Measurements from ENCODE around the gene PCDHGA4.
"Not testable (repeated sequence)": the region's sequence is repeated elsewhere in the genome, so short reads cannot be mapped to it uniquely, and the experiment has no call there.

DNA sequence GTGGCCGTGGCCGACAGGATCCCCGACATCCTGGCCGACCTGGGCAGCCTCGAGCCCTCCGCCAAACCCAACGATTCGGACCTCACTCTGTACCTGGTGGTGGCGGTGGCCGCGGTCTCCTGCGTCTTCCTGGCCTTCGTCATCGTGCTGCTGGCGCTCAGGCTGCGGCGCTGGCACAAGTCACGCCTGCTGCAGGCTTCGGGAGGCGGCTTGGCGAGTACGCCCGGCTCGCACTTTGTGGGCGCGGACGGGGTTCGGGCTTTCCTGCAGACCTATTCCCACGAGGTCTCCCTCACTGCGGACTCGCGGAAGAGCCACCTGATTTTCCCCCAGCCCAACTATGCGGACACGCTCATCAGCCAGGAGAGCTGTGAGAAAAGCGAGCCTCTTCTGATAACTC lies 8.8 kb upstream of the PCDHGA4 start:
- TF ChIP-seq SUZ12 (IDR thresholded peaks at IDR 0.05); ARNT (IDR thresholded peaks at IDR 0.05); SP1 (IDR thresholded peaks at IDR 0.05); BHLHE40 (IDR thresholded peaks at IDR 0.05; ENCODE audit: borderline replicate concordance); ELF4 (IDR thresholded peaks at IDR 0.05); L3MBTL2 (conservative IDR thresholded peaks at IDR 0.05); FOXA1 (IDR thresholded peaks at IDR 0.05); LEF1 (IDR thresholded peaks at IDR 0.05; ENCODE audit: borderline replicate concordance); ZNF384 (IDR thresholded peaks at IDR 0.05); NFRKB (IDR thresholded peaks at IDR 0.05); HDGF (IDR thresholded peaks at IDR 0.05; ENCODE audit: borderline replicate concordance); CTBP1 (IDR thresholded peaks at IDR 0.05; ENCODE audit: borderline replicate concordance): not testable (repeated sequence)
- TF ChIP-seq, protein P1, sequence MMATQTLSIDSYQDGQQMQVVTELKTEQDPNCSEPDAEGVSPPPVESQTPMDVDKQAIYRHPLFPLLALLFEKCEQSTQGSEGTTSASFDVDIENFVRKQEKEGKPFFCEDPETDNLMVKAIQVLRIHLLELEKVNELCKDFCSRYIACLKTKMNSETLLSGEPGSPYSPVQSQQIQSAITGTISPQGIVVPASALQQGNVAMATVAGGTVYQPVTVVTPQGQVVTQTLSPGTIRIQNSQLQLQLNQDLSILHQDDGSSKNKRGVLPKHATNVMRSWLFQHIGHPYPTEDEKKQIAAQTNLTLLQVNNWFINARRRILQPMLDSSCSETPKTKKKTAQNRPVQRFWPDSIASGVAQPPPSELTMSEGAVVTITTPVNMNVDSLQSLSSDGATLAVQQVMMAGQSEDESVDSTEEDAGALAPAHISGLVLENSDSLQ (IDR thresholded peaks at IDR 0.05) = not testable (repeated sequence)
